Measurements from ENCODE around the gene VSTM4. TPM values are rescaled to one million over a fixed set of nuclear protein-coding genes. Genes with fewer than 3 reads are reported as not detected.

Gene VSTM4
- total and polyA plus RNA-seq, 9 of the 15 experiments (the other 6 are each of a cell fraction or from before 2014, with no cell fraction given): 1.0 to 7.9 (median 3.0) TPM

DNA sequence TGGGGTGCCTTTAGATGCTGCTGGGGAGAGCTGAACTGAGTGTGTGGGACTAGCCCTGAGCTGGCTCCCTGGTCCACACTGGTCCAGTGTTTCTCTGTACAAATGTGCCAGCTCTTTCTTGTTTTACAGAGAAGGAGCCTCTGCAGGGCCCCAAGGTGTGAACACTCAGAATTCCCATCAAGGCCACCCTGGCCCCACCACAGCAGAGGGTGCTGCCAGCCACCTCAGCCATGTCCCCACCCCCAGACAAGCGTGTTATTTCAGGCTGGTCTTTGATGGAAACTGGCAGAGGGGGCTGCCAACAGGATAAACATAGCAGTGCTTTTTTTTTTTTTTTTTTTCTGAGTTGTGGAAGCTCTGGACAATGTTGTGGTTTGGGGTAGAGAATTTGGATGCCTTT lies 107.2 kb downstream of the VSTM4 start:
- H3K9ac ChIP-seq (ENCODE audit: insufficient read depth in 1 of 2, low read depth in 2 of 2, low read length in 2 of 2): no peak overlapping the region
- H3K36me3 ChIP-seq (ENCODE audit: control insufficient read depth, insufficient read depth, low read length): no peaks in the 10 kb centered on the region
- ChIA-PET CTCF (ENCODE audit: low intra/inter-chr PET ratio) (no interaction called here), POLR2A (interaction anchor here (0.9 to 3.2 kb wide), 3 partner anchors 9 to 27 kb away, joined by 3 to 20 read pairs (median 6); no protein-coding TSS in a partner anchor)
- in situ Hi-C loops (cut with MboI): no loop called here
- H2AFZ ChIP-seq (ENCODE audit: low read depth, low read length): no peak overlapping the region
- intact Hi-C loops (cut with micrococcal nuclease): no loop called here
- BruUV-seq (replicated peaks): no TSS peak
- H3K27me3 ChIP-seq (ENCODE audit: control insufficient read depth in 2 of 2, insufficient read depth in 2 of 2, low read length in 2 of 2): no peaks in the 10 kb centered on the region; a peak in 1 of 5 replicates
- 17% methylated on average over 1 of the region's 1 CpG for WGBS (ENCODE audit: insufficient coverage, low coverage, missing lambda C conversion rate)
- no peak for DNase-seq (ENCODE audit: extremely low read depth in 1 of 4, low spot score in 3 of 4)
- no peaks in the 10 kb centered on the region for H3K9me3 ChIP-seq (replicated peaks; ENCODE audit: control insufficient read depth, insufficient read depth, low read depth, low read length)
- H3K79me2 ChIP-seq (ENCODE audit: control insufficient read depth, insufficient read depth, low read length): no peaks in the 10 kb centered on the region
- TF ChIP-seq, protein P1, sequence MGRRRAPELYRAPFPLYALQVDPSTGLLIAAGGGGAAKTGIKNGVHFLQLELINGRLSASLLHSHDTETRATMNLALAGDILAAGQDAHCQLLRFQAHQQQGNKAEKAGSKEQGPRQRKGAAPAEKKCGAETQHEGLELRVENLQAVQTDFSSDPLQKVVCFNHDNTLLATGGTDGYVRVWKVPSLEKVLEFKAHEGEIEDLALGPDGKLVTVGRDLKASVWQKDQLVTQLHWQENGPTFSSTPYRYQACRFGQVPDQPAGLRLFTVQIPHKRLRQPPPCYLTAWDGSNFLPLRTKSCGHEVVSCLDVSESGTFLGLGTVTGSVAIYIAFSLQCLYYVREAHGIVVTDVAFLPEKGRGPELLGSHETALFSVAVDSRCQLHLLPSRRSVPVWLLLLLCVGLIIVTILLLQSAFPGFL (CRISPR knock-in tag; IDR thresholded peaks at IDR 0.05): no peak
- peaks cover 16% of the 10 kb centered on the region in 2 experiments; a peak in 4 of 5 replicates for H3K4me1 ChIP-seq (replicated peaks in 1 of 2; ENCODE audit: control insufficient read depth in 2 of 2, insufficient read depth in 2 of 2, low read length in 2 of 2)
- no peak for ATAC-seq
- no peaks in the 10 kb centered on the region for H4K20me1 ChIP-seq (replicated peaks; ENCODE audit: control insufficient read depth, insufficient read depth, low read length)
- no peak overlapping the region for H3K27ac ChIP-seq (ENCODE audit: extremely low read depth, low read depth, low read length)
- H3K4me2 ChIP-seq (ENCODE audit: insufficient read depth, low read length): no peak overlapping the region
- FAIRE-seq: no peak
- no peaks in the 10 kb centered on the region for H3K9me1 ChIP-seq (ENCODE audit: control insufficient read depth, insufficient read depth, low read length)
- H3K4me3 ChIP-seq: no peak overlapping the region

DNA sequence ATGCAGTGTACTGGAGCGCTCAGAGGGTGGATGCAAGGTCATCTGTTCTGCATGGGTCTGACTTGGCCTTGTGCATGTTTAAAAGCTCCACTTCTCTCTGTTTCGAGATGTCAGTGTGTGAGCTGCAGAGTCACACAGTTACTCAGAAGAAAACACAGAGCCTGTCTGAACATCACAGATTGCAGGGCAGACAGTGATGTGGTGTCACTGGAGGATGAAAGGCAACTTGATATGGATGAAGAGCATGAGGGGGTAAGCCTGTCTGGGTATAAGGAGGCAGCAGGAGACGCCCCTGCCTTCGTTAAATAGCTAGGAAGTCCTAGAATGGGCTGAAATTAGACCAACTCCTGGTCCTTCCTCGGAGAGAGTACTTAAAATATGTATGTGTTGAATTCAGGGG lies 108.2 kb downstream of the VSTM4 start:
- H3K27ac ChIP-seq (ENCODE audit: extremely low read depth, low read depth, low read length): no peak overlapping the region
- 7% methylated on average over 5 of the region's 5 CpGs for WGBS (ENCODE audit: insufficient coverage, low coverage, missing lambda C conversion rate)
- no peaks in the 10 kb centered on the region for H3K79me2 ChIP-seq (ENCODE audit: control insufficient read depth, insufficient read depth, low read length)
- H3K9ac ChIP-seq (ENCODE audit: insufficient read depth in 1 of 2, low read depth in 2 of 2, low read length in 2 of 2): no peak overlapping the region
- FAIRE-seq (peak; percentile 35), DNase-seq (ENCODE audit: extremely low read depth in 1 of 4, low spot score in 3 of 4) (no peak), ATAC-seq (no peak)
- intact Hi-C loops (cut with micrococcal nuclease): no loop called here
- H3K36me3 ChIP-seq (ENCODE audit: control insufficient read depth, insufficient read depth, low read length): no peaks in the 10 kb centered on the region
- in situ Hi-C loops (cut with MboI): no loop called here
- no peaks in the 10 kb centered on the region for H3K9me3 ChIP-seq (replicated peaks; ENCODE audit: control insufficient read depth, insufficient read depth, low read depth, low read length)
- H3K4me3 ChIP-seq: no peak overlapping the region
- H3K27me3 ChIP-seq (ENCODE audit: control insufficient read depth in 2 of 2, insufficient read depth in 2 of 2, low read length in 2 of 2): no peaks in the 10 kb centered on the region; a peak in 1 of 5 replicates
- POLR2A ChIA-PET: interaction anchor here (0.8 to 3.2 kb wide), 4 partner anchors 10 to 345 kb away, joined by 3 to 20 read pairs (median 6); no protein-coding TSS in a partner anchor
- BruUV-seq (replicated peaks): no TSS peak
- H3K9me1 ChIP-seq (ENCODE audit: control insufficient read depth, insufficient read depth, low read length): no peaks in the 10 kb centered on the region
- CTCF ChIA-PET (ENCODE audit: low intra/inter-chr PET ratio): no interaction called here
- H4K20me1 ChIP-seq (replicated peaks; ENCODE audit: control insufficient read depth, insufficient read depth, low read length): no peaks in the 10 kb centered on the region
- H3K4me2 ChIP-seq (ENCODE audit: insufficient read depth, low read length): no peak overlapping the region
- peaks cover 16 to 19% of the 10 kb centered on the region in 2 experiments; a peak in 4 of 5 replicates for H3K4me1 ChIP-seq (replicated peaks in 1 of 2; ENCODE audit: control insufficient read depth in 2 of 2, insufficient read depth in 2 of 2, low read length in 2 of 2)
- H2AFZ ChIP-seq (ENCODE audit: low read depth, low read length): no peak overlapping the region
- no peak for TF ChIP-seq SIX5 (IDR thresholded peaks at IDR 0.05; ENCODE audit: borderline replicate concordance in 1 of 2, insufficient read depth in 1 of 2, low read depth in 1 of 2, low read length in 2 of 2)
- no peak for TF ChIP-seq GABPA (tag; conservative IDR thresholded peaks at IDR 0.05; ENCODE audit: low read depth)
- no peak for TF ChIP-seq KHSRP (IDR thresholded peaks at IDR 0.05)
- no peak for TF ChIP-seq TSC22D4 (tag; IDR thresholded peaks at IDR 0.05)
- TF ChIP-seq RUNX1 (IDR thresholded peaks at IDR 0.05; ENCODE audit: low read depth): no peak
- TF ChIP-seq, protein P2, sequence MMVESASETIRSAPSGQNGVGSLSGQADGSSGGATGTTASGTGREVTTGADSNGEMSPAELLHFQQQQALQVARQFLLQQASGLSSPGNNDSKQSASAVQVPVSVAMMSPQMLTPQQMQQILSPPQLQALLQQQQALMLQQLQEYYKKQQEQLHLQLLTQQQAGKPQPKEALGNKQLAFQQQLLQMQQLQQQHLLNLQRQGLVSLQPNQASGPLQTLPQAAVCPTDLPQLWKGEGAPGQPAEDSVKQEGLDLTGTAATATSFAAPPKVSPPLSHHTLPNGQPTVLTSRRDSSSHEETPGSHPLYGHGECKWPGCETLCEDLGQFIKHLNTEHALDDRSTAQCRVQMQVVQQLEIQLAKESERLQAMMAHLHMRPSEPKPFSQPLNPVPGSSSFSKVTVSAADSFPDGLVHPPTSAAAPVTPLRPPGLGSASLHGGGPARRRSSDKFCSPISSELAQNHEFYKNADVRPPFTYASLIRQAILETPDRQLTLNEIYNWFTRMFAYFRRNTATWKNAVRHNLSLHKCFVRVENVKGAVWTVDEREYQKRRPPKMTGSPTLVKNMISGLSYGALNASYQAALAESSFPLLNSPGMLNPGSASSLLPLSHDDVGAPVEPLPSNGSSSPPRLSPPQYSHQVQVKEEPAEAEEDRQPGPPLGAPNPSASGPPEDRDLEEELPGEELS (CRISPR knock-in tag; IDR thresholded peaks at IDR 0.05; ENCODE audit: borderline replicate concordance): no peak
- TF ChIP-seq ZNF12 (CRISPR knock-in tag; IDR thresholded peaks at IDR 0.05): no peak
- TF ChIP-seq PHB2 (IDR thresholded peaks at IDR 0.05; ENCODE audit: low read depth): no peak
- TF ChIP-seq, protein P3, sequence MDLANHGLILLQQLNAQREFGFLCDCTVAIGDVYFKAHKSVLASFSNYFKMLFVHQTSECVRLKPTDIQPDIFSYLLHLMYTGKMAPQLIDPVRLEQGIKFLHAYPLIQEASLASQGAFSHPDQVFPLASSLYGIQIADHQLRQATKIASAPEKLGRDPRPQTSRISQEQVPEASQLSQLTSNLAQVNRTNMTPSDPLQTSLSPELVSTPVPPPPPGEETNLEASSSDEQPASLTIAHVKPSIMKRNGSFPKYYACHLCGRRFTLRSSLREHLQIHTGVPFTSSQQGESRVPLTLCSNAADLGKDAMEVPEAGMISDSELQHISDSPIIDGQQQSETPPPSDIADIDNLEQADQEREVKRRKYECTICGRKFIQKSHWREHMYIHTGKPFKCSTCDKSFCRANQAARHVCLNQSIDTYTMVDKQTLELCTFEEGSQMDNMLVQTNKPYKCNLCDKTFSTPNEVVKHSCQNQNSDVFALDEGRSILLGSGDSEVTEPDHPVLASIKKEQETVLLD (IDR thresholded peaks at IDR 0.05): no peak
